PC-3 (cell line): ENCODE measurements around the gene EHHADH.

Source experiments
- EZH2 ChIP-seq: fragments of 300-600 bp; sonication (generic); IDR thresholded peaks from one replicate; pipeline ENCODE4 v1.6.1; 2017; ENCODE audit warnings: antibody characterized with exemption, mild to moderate bottlenecking, low read length; ENCODE audit not compliant: unreplicated experiment
- TF ChIP-seq, protein P1 (sequence below): fragments of 300-600 bp; sonication (generic); conservative IDR thresholded peaks from 2 replicates; pipeline ENCODE4 v1.5.1; 2017; ENCODE audit warnings: antibody characterized with exemption, low read depth, mild to moderate bottlenecking, low read length

DNA sequence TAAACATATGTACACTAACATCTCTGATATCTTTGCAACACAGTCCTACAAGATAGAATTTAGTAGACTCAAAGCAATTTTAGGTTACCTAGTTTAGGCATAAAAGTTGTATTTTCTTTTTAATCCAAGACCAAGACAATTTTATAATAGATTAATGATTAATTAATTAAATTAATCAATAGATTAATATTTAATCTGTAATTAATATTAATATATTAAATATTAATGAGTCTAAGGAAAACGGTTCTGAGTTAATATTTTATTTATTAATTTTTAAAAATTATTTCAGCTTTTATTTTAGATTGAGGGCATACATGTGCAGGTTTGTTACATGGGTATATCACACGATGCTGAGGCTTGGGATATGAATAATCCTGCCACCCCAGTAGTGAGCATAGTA lies 49.0 kb downstream of the EHHADH start:
- TF ChIP-seq, protein P1, sequence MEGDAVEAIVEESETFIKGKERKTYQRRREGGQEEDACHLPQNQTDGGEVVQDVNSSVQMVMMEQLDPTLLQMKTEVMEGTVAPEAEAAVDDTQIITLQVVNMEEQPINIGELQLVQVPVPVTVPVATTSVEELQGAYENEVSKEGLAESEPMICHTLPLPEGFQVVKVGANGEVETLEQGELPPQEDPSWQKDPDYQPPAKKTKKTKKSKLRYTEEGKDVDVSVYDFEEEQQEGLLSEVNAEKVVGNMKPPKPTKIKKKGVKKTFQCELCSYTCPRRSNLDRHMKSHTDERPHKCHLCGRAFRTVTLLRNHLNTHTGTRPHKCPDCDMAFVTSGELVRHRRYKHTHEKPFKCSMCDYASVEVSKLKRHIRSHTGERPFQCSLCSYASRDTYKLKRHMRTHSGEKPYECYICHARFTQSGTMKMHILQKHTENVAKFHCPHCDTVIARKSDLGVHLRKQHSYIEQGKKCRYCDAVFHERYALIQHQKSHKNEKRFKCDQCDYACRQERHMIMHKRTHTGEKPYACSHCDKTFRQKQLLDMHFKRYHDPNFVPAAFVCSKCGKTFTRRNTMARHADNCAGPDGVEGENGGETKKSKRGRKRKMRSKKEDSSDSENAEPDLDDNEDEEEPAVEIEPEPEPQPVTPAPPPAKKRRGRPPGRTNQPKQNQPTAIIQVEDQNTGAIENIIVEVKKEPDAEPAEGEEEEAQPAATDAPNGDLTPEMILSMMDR: no peak
- TF ChIP-seq EZH2: no peak
